ENCODE results near the gene IRAK1. TPM values are rescaled to one million over a fixed set of nuclear protein-coding genes. Genes with fewer than 3 reads are reported as not detected.

The IRAK1 gene
- total RNA-seq, 1 experiment from 2014 or later, result 147 TPM

- H3K27ac ChIP-seq (ENCODE audit: low read depth, low read length, poor library complexity, severe bottlenecking), result no peak overlapping the region
- TF ChIP-seq EZH2 (IDR thresholded peaks at IDR 0.05; ENCODE audit: borderline replicate concordance, low read depth, low read length, poor library complexity, severe bottlenecking) (no peak), CTCF (conservative IDR thresholded peaks at IDR 0.05; ENCODE audit: low read depth, low read length) (no peak)
- no peaks in the 10 kb centered on the region for H3K4me1 ChIP-seq (ENCODE audit: insufficient read depth, low read length, poor library complexity, severe bottlenecking)
- BruUV-seq (replicated peaks), result no TSS peak
- peaks cover 14% of the 10 kb centered on the region for H3K27me3 ChIP-seq (replicated peaks; ENCODE audit: insufficient read depth, low read depth, low read length, poor library complexity)
- no peaks in the 10 kb centered on the region for H3K9me3 ChIP-seq (ENCODE audit: low read depth, low read length, poor library complexity, severe bottlenecking)
- ChIA-PET CTCF (no interaction called here), POLR2A (ENCODE audit: low non-redundant PET) (no interaction called here)
- DNase-seq (ENCODE audit: low spot score), result no peak
- peaks cover 19% of the 10 kb centered on the region for H3K36me3 ChIP-seq (ENCODE audit: insufficient read depth, low read length, poor library complexity, severe bottlenecking)
- intact Hi-C loops (cut with micrococcal nuclease; ENCODE audit: unreplicated experiment), result no loop called here
- H3K4me3 ChIP-seq (ENCODE audit: low read depth, low read length, poor library complexity, severe bottlenecking), result no peak overlapping the region
These were observed 7.3 kb upstream of the IRAK1 start for GRCh38 chrX:154027022-154027402.

- POLR2A ChIA-PET (ENCODE audit: low non-redundant PET), result no interaction called here
These were observed 6.7 kb upstream of the IRAK1 start for GRCh38 chrX:154026136-154027021.

GRCh38 chrX:154025230-154025629 is 5.5 kb upstream of the IRAK1 start:
- CTCF ChIA-PET, result no interaction called here
- DNase-seq (ENCODE audit: low spot score), result no peak
- no TSS peak for BruUV-seq (replicated peaks)
- no peak overlapping the region for H3K27ac ChIP-seq (ENCODE audit: low read depth, low read length, poor library complexity, severe bottlenecking)
- POLR2A ChIA-PET (ENCODE audit: low non-redundant PET), result no interaction called here
- H3K4me3 ChIP-seq (ENCODE audit: low read depth, low read length, poor library complexity, severe bottlenecking), result no peak overlapping the region
- intact Hi-C loops (cut with micrococcal nuclease; ENCODE audit: unreplicated experiment), result no loop called here
- no peaks in the 10 kb centered on the region for H3K9me3 ChIP-seq (ENCODE audit: low read depth, low read length, poor library complexity, severe bottlenecking)
- peaks cover 9% of the 10 kb centered on the region for H3K36me3 ChIP-seq (ENCODE audit: insufficient read depth, low read length, poor library complexity, severe bottlenecking)
- no peak for TF ChIP-seq CTCF (conservative IDR thresholded peaks at IDR 0.05; ENCODE audit: low read depth, low read length)
- TF ChIP-seq EZH2 (IDR thresholded peaks at IDR 0.05; ENCODE audit: borderline replicate concordance, low read depth, low read length, poor library complexity, severe bottlenecking), result no peak
- peaks cover 21% of the 10 kb centered on the region for H3K27me3 ChIP-seq (replicated peaks; ENCODE audit: insufficient read depth, low read depth, low read length, poor library complexity)
- H3K4me1 ChIP-seq (ENCODE audit: insufficient read depth, low read length, poor library complexity, severe bottlenecking), result no peaks in the 10 kb centered on the region

More at GRCh38 chrX:154026136-154027021, 6.7 kb upstream of the IRAK1 start:
- TF ChIP-seq EZH2 (IDR thresholded peaks at IDR 0.05; ENCODE audit: borderline replicate concordance, low read depth, low read length, poor library complexity, severe bottlenecking) (no peak), CTCF (conservative IDR thresholded peaks at IDR 0.05; ENCODE audit: low read depth, low read length) (no peak)
- Histone ChIP-seq H3K36me3 (ENCODE audit: insufficient read depth, low read length, poor library complexity, severe bottlenecking) (peaks cover 16% of the 10 kb centered on the region), H3K4me1 (ENCODE audit: insufficient read depth, low read length, poor library complexity, severe bottlenecking) (no peaks in the 10 kb centered on the region), H3K27me3 (replicated peaks; ENCODE audit: insufficient read depth, low read depth, low read length, poor library complexity) (peaks cover 15% of the 10 kb centered on the region), H3K27ac (ENCODE audit: low read depth, low read length, poor library complexity, severe bottlenecking) (no peak overlapping the region), H3K9me3 (ENCODE audit: low read depth, low read length, poor library complexity, severe bottlenecking) (no peaks in the 10 kb centered on the region), H3K4me3 (ENCODE audit: low read depth, low read length, poor library complexity, severe bottlenecking) (no peak overlapping the region)
- BruUV-seq (replicated peaks), result no TSS peak
- CTCF ChIA-PET, result no interaction called here
- intact Hi-C loops (cut with micrococcal nuclease; ENCODE audit: unreplicated experiment), result no loop called here
- DNase-seq (ENCODE audit: low spot score), result no peak
